ENCODE results near the gene TYSND1.
"Not testable (repeated sequence)": the region's sequence is repeated elsewhere in the genome, so short reads cannot be mapped to it uniquely, and the experiment has no call there.

The TYSND1 gene

DNA sequence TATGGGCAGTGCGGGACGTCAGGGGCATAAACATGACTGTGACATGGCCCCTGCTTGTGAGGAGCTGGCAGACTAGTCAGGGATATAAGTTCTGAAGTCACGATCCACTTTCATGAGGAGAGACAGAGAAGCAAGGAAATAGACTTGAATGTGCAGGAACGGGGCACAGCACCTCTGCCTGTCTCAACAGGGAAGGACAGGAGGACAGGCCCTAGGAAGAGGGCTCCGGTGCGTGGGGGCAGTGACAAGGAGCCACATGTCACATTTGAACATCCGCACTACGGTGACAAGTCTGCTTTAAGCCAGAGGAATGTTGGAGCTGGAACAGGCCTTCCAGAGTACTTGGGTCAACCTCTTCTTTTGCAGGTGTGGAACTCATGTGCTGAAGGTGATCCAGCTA lies 43.6 kb upstream of the TYSND1 start:
- no peak for TF ChIP-seq ZFX (IDR thresholded peaks at IDR 0.05; ENCODE audit: borderline replicate concordance)
- TF ChIP-seq, protein P1, sequence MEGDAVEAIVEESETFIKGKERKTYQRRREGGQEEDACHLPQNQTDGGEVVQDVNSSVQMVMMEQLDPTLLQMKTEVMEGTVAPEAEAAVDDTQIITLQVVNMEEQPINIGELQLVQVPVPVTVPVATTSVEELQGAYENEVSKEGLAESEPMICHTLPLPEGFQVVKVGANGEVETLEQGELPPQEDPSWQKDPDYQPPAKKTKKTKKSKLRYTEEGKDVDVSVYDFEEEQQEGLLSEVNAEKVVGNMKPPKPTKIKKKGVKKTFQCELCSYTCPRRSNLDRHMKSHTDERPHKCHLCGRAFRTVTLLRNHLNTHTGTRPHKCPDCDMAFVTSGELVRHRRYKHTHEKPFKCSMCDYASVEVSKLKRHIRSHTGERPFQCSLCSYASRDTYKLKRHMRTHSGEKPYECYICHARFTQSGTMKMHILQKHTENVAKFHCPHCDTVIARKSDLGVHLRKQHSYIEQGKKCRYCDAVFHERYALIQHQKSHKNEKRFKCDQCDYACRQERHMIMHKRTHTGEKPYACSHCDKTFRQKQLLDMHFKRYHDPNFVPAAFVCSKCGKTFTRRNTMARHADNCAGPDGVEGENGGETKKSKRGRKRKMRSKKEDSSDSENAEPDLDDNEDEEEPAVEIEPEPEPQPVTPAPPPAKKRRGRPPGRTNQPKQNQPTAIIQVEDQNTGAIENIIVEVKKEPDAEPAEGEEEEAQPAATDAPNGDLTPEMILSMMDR (IDR thresholded peaks at IDR 0.05) = no peak
- no peak overlapping the region for H3K27ac ChIP-seq

DNA sequence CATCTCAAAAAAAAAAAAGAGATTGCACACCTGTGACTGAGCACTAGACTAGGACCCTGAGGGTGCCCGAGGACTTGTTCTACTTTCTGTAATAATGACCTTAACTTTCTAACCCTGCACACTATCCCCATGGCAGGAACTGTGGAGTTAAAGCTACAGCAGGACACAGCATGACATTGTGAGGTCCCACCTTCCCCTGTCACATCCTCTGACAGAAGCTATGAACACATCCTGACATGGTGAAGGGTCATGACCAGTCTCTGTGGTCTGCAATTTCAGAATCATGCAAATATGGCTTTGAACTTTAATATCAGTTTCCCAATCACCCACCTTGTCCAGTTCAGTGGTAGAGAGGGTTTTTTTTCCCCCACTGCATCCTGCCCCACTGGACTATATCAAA lies 42.3 kb upstream of the TYSND1 start:
- TF ChIP-seq, protein P1 (IDR thresholded peaks at IDR 0.05) = no peak
- no peak for TF ChIP-seq ZFX (IDR thresholded peaks at IDR 0.05; ENCODE audit: borderline replicate concordance)
- H3K27ac ChIP-seq = no peak overlapping the region

DNA sequence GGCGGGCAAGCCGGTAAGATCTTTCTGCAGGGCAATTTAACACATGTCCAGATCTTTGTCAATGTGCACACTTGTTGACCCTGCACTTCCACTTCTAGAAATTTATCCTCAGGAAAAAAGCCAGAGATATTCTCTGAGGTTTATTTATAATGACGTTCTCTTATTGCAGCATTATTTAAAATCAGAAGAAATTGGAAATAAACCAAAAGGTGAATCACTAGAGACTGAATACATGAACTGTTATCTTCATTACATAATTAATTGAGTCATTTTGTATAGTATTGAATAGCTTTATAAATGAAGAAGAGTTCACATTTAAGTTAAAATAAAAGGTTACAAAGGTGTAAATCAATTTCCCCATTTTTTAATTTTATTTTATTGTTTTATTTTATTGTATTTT lies 40.1 kb upstream of the TYSND1 start:
- H3K27ac ChIP-seq = no peak overlapping the region
- TF ChIP-seq, protein P1 (IDR thresholded peaks at IDR 0.05) = no peak
- no peak for TF ChIP-seq ZFX (IDR thresholded peaks at IDR 0.05; ENCODE audit: borderline replicate concordance)

DNA sequence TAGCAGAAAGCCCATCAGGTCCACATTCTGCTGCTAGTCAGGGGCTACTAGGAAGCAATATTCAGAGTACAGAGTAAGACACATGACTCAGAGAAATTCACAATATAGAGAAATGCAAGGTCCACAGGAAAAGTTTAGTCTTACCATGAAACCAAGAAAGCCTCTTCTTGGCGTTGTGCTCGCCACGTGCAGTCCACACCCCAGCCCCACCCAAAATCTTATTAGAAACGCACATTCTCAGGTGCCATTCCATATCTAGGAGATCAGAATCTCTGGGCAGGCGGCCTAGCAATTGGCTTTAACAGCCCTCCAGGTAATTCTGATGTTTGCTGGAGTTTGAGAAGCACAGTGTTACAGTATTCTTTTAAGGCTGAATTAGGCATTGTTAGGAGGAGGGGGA lies 39.6 kb upstream of the TYSND1 start:
- TF ChIP-seq, protein P1 (IDR thresholded peaks at IDR 0.05) = no peak
- TF ChIP-seq ZFX (IDR thresholded peaks at IDR 0.05; ENCODE audit: borderline replicate concordance) = no peak
- H3K27ac ChIP-seq = no peak overlapping the region

DNA sequence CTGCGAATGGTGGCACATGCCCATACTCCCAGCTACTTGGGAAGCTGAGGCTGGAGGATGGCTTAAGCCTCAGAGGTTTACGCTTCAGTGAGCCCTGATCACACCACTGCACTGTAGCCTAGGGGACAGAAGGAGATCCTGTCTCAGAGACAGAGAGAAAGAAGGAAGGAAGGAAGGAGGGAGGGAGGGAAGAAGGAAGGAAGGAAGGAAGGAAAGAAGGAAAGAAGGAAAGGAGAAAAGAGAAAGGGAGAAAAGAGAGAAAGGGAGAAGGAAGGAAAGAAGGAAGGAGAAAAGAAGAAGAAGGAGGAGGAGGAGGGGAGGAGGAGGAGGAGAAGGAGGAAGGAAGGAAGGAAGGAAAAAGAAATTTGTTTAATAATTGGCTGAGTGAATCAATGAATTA lies 36.8 kb upstream of the TYSND1 start:
- no peak for TF ChIP-seq ZFX (IDR thresholded peaks at IDR 0.05; ENCODE audit: borderline replicate concordance)
- TF ChIP-seq, protein P1 (IDR thresholded peaks at IDR 0.05) = no peak

DNA sequence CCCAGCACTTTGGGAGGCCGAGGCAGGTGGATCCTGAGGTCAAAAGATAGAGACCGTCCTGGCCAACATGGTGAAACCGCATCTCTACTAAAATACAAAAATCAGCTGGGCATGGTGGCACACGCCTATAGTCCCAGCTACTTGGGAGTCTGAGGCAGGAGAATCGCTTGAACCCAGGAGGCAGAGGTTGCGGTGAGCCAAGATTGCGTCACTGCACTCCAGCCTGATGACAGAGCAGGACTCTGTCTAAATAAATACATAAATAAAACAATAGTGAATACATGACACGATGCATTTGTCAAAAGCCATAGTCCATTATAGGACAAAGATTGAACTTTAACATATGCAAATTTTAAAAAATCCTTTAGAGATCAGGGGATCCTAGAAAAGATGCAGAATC lies 32.7 kb upstream of the TYSND1 start:
- not testable (repeated sequence) for H3K27ac ChIP-seq

More for the DNA sequence above, 36.8 kb upstream of the TYSND1 start:
- no peak overlapping the region for H3K27ac ChIP-seq

DNA sequence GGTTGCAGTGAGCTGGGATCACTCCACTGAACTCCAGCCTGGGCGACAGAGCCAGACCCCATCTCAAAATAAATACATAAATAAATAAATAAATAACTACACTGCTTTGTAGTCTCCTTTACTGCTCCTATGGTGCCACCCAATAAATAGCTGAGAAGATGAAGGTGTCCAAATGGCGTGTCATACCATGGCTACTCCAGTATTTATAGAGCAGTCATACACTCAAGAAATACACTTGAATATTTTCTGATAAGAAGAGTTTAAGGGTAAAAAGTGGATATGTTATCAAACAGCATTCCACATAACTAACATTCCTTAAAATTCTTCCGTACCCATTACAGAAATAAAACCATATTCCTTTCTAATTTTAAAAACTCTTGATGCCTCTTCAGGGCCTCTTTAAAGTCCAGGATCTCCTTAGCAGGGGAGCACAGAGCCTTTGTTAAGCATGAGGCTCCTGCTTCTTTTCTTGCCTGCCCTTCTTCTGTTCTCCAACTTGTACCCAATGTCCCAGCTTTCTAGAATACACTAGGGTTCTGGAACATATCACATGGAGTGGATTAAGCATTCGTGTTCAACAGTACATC lies 31.7 kb upstream of the TYSND1 start:
- no peak for TF ChIP-seq ZFX (IDR thresholded peaks at IDR 0.05; ENCODE audit: borderline replicate concordance)
- TF ChIP-seq, protein P1 (IDR thresholded peaks at IDR 0.05) = no peak
- no peak overlapping the region for H3K27ac ChIP-seq

DNA sequence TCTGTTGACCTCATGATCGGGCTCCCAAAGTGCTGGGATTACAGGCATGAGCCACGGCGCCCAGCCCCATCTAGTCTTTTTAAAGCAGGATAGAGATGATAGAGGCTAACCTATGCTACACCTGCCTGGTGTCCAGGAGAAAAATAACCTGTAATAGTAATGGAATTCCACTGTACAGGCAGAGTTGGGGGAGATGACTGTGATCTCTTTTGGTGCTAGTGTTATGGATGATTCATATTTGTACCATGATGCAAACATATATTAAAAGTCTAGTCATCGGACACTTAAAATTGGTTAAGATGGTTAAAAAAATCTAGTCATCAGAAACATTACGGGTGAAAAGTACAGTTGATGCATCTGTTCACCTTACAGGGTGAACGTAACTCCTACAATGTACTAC lies 29.9 kb upstream of the TYSND1 start:
- no peak overlapping the region for H3K27ac ChIP-seq
- no peak for TF ChIP-seq ZFX (IDR thresholded peaks at IDR 0.05; ENCODE audit: borderline replicate concordance)
- TF ChIP-seq, protein P1 (IDR thresholded peaks at IDR 0.05) = no peak
